ENCODE measurements around the gene PHLDA2. TPM values are rescaled to one million over a fixed set of nuclear protein-coding genes. Genes with fewer than 3 reads are reported as not detected.

The PHLDA2 gene
- total and polyA plus RNA-seq, 2 experiments from 2014 or later: 3.8 to 16.5 TPM

DNA sequence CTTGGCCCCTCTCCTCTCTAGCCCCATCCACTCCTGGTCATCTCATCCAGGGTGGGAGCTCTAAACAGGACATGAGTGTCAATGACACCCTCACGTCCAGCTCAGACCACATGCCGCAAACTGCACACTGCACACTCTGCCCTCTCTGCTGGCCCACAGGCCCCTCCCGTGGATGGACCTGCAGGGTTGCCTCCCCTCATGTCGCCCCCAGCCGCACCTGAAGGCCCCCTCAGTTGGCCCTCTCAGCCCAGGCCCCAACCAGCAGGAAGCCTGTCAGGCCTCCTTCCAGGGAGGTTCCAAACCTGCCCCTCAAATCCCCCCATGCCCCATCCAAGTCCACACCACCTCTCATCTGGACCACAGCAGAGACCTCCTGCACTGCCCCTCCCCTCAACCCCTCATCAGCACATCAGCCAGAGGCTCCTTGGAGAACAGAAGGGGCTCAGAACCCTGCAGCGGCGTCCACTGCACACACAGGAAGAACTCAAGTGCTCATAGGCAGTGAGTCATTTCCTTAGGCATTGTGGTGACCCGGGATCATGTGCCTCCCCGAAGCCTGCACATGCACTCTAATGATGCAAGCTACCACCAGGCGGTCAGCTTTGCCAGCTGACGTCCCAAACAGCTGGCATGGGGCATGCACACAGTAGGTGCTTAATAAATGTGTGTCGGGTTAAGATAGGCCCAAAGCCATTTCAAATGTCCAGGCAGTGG, 30.7 kb downstream of the PHLDA2 start (continued):
- TF ChIP-seq, protein P1, sequence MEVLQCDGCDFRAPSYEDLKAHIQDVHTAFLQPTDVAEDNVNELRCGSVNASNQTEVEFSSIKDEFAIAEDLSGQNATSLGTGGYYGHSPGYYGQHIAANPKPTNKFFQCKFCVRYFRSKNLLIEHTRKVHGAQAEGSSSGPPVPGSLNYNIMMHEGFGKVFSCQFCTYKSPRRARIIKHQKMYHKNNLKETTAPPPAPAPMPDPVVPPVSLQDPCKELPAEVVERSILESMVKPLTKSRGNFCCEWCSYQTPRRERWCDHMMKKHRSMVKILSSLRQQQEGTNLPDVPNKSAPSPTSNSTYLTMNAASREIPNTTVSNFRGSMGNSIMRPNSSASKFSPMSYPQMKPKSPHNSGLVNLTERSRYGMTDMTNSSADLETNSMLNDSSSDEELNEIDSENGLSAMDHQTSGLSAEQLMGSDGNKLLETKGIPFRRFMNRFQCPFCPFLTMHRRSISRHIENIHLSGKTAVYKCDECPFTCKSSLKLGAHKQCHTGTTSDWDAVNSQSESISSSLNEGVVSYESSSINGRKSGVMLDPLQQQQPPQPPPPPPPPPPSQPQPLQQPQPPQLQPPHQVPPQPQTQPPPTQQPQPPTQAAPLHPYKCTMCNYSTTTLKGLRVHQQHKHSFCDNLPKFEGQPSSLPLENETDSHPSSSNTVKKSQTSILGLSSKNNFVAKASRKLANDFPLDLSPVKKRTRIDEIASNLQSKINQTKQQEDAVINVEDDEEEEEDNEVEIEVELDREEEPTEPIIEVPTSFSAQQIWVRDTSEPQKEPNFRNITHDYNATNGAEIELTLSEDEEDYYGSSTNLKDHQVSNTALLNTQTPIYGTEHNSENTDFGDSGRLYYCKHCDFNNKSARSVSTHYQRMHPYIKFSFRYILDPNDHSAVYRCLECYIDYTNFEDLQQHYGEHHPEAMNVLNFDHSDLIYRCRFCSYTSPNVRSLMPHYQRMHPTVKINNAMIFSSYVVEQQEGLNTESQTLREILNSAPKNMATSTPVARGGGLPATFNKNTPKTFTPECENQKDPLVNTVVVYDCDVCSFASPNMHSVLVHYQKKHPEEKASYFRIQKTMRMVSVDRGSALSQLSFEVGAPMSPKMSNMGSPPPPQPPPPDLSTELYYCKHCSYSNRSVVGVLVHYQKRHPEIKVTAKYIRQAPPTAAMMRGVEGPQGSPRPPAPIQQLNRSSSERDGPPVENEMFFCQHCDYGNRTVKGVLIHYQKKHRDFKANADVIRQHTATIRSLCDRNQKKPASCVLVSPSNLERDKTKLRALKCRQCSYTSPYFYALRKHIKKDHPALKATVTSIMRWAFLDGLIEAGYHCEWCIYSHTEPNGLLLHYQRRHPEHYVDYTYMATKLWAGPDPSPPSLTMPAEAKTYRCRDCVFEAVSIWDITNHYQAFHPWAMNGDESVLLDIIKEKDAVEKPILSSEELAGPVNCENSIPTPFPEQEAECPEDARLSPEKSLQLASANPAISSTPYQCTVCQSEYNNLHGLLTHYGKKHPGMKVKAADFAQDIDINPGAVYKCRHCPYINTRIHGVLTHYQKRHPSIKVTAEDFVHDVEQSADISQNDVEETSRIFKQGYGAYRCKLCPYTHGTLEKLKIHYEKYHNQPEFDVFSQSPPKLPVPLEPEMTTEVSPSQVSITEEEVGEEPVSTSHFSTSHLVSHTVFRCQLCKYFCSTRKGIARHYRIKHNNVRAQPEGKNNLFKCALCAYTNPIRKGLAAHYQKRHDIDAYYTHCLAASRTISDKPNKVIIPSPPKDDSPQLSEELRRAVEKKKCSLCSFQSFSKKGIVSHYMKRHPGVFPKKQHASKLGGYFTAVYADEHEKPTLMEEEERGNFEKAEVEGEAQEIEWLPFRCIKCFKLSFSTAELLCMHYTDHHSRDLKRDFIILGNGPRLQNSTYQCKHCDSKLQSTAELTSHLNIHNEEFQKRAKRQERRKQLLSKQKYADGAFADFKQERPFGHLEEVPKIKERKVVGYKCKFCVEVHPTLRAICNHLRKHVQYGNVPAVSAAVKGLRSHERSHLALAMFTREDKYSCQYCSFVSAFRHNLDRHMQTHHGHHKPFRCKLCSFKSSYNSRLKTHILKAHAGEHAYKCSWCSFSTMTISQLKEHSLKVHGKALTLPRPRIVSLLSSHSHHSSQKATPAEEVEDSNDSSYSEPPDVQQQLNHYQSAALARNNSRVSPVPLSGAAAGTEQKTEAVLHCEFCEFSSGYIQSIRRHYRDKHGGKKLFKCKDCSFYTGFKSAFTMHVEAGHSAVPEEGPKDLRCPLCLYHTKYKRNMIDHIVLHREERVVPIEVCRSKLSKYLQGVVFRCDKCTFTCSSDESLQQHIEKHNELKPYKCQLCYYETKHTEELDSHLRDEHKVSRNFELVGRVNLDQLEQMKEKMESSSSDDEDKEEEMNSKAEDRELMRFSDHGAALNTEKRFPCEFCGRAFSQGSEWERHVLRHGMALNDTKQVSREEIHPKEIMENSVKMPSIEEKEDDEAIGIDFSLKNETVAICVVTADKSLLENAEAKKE (CRISPR knock-in tag; IDR thresholded peaks at IDR 0.05): no peak
- TF ChIP-seq JUNB (IDR thresholded peaks at IDR 0.05; ENCODE audit: unreplicated experiment) (no peak), ZNF331 (CRISPR knock-in tag; IDR thresholded peaks at IDR 0.05; ENCODE audit: low read depth) (no peak), CTCF (conservative IDR thresholded peaks at IDR 0.05; ENCODE audit: low read depth in 2 of 2) (no peak)
- TF ChIP-seq, protein P2, sequence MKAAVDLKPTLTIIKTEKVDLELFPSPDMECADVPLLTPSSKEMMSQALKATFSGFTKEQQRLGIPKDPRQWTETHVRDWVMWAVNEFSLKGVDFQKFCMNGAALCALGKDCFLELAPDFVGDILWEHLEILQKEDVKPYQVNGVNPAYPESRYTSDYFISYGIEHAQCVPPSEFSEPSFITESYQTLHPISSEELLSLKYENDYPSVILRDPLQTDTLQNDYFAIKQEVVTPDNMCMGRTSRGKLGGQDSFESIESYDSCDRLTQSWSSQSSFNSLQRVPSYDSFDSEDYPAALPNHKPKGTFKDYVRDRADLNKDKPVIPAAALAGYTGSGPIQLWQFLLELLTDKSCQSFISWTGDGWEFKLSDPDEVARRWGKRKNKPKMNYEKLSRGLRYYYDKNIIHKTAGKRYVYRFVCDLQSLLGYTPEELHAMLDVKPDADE (IDR thresholded peaks at IDR 0.05): no peak
